ENCODE data around the gene SPIRE2.

GRCh38 chr16:89831810-89832328 is 3.6 kb downstream of the SPIRE2 start:
- TF ChIP-seq PHF21A (CRISPR knock-in tag; IDR thresholded peaks at IDR 0.05) (no peak), ZBTB8A (CRISPR knock-in tag; IDR thresholded peaks at IDR 0.05; ENCODE audit: borderline replicate concordance, low read depth) (no peak), FOSL1 (CRISPR knock-in tag; IDR thresholded peaks at IDR 0.05; ENCODE audit: borderline replicate concordance) (no peak), TBL1XR1 (IDR thresholded peaks at IDR 0.05; ENCODE audit: borderline replicate concordance, low read length, partially characterized antibody) (no peak), KDM6A (CRISPR knock-in tag; IDR thresholded peaks at IDR 0.05; ENCODE audit: low read depth) (no peak), ZNF546 (CRISPR knock-in tag; conservative IDR thresholded peaks at IDR 0.05) (no peak), MAFK (conservative IDR thresholded peaks at IDR 0.05 in 1 of 2, IDR thresholded peaks at IDR 0.05 in 1 of 2; ENCODE audit: low read length in 2 of 2) (no peak), SRSF9 (IDR thresholded peaks at IDR 0.05; ENCODE audit: borderline replicate concordance, insufficient read depth, low read depth, low read length, poor library complexity, severe bottlenecking) (no peak)
- TF ChIP-seq, protein P1, sequence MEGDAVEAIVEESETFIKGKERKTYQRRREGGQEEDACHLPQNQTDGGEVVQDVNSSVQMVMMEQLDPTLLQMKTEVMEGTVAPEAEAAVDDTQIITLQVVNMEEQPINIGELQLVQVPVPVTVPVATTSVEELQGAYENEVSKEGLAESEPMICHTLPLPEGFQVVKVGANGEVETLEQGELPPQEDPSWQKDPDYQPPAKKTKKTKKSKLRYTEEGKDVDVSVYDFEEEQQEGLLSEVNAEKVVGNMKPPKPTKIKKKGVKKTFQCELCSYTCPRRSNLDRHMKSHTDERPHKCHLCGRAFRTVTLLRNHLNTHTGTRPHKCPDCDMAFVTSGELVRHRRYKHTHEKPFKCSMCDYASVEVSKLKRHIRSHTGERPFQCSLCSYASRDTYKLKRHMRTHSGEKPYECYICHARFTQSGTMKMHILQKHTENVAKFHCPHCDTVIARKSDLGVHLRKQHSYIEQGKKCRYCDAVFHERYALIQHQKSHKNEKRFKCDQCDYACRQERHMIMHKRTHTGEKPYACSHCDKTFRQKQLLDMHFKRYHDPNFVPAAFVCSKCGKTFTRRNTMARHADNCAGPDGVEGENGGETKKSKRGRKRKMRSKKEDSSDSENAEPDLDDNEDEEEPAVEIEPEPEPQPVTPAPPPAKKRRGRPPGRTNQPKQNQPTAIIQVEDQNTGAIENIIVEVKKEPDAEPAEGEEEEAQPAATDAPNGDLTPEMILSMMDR (CRISPR knock-in tag; IDR thresholded peaks at IDR 0.05) = no peak
- TF ChIP-seq, protein P2, sequence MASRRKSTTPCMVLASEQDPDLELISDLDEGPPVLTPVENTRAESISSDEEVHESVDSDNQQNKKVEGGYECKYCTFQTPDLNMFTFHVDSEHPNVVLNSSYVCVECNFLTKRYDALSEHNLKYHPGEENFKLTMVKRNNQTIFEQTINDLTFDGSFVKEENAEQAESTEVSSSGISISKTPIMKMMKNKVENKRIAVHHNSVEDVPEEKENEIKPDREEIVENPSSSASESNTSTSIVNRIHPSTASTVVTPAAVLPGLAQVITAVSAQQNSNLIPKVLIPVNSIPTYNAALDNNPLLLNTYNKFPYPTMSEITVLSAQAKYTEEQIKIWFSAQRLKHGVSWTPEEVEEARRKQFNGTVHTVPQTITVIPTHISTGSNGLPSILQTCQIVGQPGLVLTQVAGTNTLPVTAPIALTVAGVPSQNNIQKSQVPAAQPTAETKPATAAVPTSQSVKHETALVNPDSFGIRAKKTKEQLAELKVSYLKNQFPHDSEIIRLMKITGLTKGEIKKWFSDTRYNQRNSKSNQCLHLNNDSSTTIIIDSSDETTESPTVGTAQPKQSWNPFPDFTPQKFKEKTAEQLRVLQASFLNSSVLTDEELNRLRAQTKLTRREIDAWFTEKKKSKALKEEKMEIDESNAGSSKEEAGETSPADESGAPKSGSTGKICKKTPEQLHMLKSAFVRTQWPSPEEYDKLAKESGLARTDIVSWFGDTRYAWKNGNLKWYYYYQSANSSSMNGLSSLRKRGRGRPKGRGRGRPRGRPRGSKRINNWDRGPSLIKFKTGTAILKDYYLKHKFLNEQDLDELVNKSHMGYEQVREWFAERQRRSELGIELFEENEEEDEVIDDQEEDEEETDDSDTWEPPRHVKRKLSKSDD (CRISPR knock-in tag; IDR thresholded peaks at IDR 0.05; ENCODE audit: low read depth) = no peak
- TF ChIP-seq, protein P3, sequence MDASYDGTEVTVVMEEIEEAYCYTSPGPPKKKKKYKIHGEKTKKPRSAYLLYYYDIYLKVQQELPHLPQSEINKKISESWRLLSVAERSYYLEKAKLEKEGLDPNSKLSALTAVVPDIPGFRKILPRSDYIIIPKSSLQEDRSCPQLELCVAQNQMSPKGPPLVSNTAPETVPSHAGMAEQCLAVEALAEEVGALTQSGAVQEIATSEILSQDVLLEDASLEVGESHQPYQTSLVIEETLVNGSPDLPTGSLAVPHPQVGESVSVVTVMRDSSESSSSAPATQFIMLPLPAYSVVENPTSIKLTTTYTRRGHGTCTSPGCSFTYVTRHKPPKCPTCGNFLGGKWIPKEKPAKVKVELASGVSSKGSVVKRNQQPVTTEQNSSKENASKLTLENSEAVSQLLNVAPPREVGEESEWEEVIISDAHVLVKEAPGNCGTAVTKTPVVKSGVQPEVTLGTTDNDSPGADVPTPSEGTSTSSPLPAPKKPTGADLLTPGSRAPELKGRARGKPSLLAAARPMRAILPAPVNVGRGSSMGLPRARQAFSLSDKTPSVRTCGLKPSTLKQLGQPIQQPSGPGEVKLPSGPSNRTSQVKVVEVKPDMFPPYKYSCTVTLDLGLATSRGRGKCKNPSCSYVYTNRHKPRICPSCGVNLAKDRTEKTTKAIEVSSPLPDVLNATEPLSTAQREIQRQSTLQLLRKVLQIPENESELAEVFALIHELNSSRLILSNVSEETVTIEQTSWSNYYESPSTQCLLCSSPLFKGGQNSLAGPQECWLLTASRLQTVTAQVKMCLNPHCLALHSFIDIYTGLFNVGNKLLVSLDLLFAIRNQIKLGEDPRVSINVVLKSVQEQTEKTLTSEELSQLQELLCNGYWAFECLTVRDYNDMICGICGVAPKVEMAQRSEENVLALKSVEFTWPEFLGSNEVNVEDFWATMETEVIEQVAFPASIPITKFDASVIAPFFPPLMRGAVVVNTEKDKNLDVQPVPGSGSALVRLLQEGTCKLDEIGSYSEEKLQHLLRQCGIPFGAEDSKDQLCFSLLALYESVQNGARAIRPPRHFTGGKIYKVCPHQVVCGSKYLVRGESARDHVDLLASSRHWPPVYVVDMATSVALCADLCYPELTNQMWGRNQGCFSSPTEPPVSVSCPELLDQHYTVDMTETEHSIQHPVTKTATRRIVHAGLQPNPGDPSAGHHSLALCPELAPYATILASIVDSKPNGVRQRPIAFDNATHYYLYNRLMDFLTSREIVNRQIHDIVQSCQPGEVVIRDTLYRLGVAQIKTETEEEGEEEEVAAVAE (CRISPR knock-in tag; IDR thresholded peaks at IDR 0.05; ENCODE audit: borderline replicate concordance) = no peak

Data from HepG2 (cell line).